ENCODE measurements around the gene RRAGD. TPM values are rescaled to one million over a fixed set of nuclear protein-coding genes. Genes with fewer than 3 reads are reported as not detected.

The RRAGD gene
- total RNA-seq, result 9.5 and 11.5 TPM in 2 replicates

GRCh38 chr6:89412071-89413005 is at the start of gene RRAGD:
RRAGD (minus strand) TSS chr6:89412273; CDS start chr6:89411993, 280 bp downstream.
- intact Hi-C loops (cut with micrococcal nuclease), result loop anchor here (1.0 to 2.0 kb wide), 9 partner anchors 21 to 1174 kb away; partner anchors contain the start of genes ANKRD6, CASP8AP2, LYRM2 and MAP3K7

GRCh38 chr6:89460713-89461112 is 48.6 kb upstream of the RRAGD start:
- intact Hi-C loops (cut with micrococcal nuclease), result no loop called here

GRCh38 chr6:89459501-89459900 is 47.4 kb upstream of the RRAGD start:
- intact Hi-C loops (cut with micrococcal nuclease), result no loop called here

GRCh38 chr6:89458704-89459103 is 46.6 kb upstream of the RRAGD start:
- intact Hi-C loops (cut with micrococcal nuclease), result no loop called here

- intact Hi-C loops (cut with micrococcal nuclease), result no loop called here
Measured at GRCh38 chr6:89454300-89454699, 42.2 kb upstream of the RRAGD start.

GRCh38 chr6:89452281-89452680 is 40.2 kb upstream of the RRAGD start:
- intact Hi-C loops (cut with micrococcal nuclease), result no loop called here

- intact Hi-C loops (cut with micrococcal nuclease), result no loop called here
Measured at GRCh38 chr6:89449193-89449592, 37.1 kb upstream of the RRAGD start.

GRCh38 chr6:89443658-89444057 is 31.6 kb upstream of the RRAGD start:
- intact Hi-C loops (cut with micrococcal nuclease), result no loop called here

- intact Hi-C loops (cut with micrococcal nuclease), result no loop called here
Measured at GRCh38 chr6:89440200-89440599, 28.1 kb upstream of the RRAGD start.

GRCh38 chr6:89439014-89439413 is 26.9 kb upstream of the RRAGD start:
- intact Hi-C loops (cut with micrococcal nuclease), result no loop called here

GRCh38 chr6:89438248-89438647 is 26.2 kb upstream of the RRAGD start:
- intact Hi-C loops (cut with micrococcal nuclease), result no loop called here

GRCh38 chr6:89436226-89436625 is 24.2 kb upstream of the RRAGD start:
- intact Hi-C loops (cut with micrococcal nuclease), result no loop called here

- intact Hi-C loops (cut with micrococcal nuclease), result loop anchor here (1.0 to 5.0 kb wide), 5 partner anchors 353 to 1152 kb away; partner anchors contain the start of genes MAP3K7 and PNRC1
Measured at GRCh38 chr6:89434954-89435353, 22.9 kb upstream of the RRAGD start.

- intact Hi-C loops (cut with micrococcal nuclease), result loop anchor here (1.0 to 5.0 kb wide), 5 partner anchors 352 to 1153 kb away; partner anchors contain the start of genes MAP3K7 and PNRC1
Measured at GRCh38 chr6:89434150-89434499, 22.1 kb upstream of the RRAGD start.

GRCh38 chr6:89433252-89434149 is 21.4 kb upstream of the RRAGD start:
- intact Hi-C loops (cut with micrococcal nuclease), result loop anchor here (1.0 to 5.0 kb wide), 11 partner anchors 21 to 1154 kb away; partner anchors contain the start of genes CASP8AP2, LYRM2, MAP3K7 and MDN1

GRCh38 chr6:89432875-89433251 is 20.8 kb upstream of the RRAGD start, which contains the start of gene ANKRD6:
ANKRD6 (plus strand) TSS chr6:89433152; CDS start chr6:89566977, 133,825 bp downstream.
- intact Hi-C loops (cut with micrococcal nuclease), result loop anchor here (1.0 to 5.0 kb wide), 11 partner anchors 21 to 1154 kb away; partner anchors contain the start of genes CASP8AP2, LYRM2, MAP3K7 and MDN1

- intact Hi-C loops (cut with micrococcal nuclease), result loop anchor here (5.0 kb wide), 4 partner anchors 348 to 1157 kb away; partner anchors contain the start of genes MAP3K7 and PNRC1
Measured at GRCh38 chr6:89430201-89430962, 18.3 kb upstream of the RRAGD start.

- intact Hi-C loops (cut with micrococcal nuclease), result no loop called here
Measured at GRCh38 chr6:89416796-89417195, 4.7 kb upstream of the RRAGD start.

GRCh38 chr6:89415185-89415584 is 3.1 kb upstream of the RRAGD start:
- intact Hi-C loops (cut with micrococcal nuclease), result no loop called here

GRCh38 chr6:89414215-89414614 is 2.1 kb upstream of the RRAGD start:
- intact Hi-C loops (cut with micrococcal nuclease), result no loop called here
